ENCODE data around the gene NPY.

- TF ChIP-seq MAFK (IDR thresholded peaks at IDR 0.05; ENCODE audit: low read depth, low read length) = no peak
- TF ChIP-seq CHD1 (IDR thresholded peaks at IDR 0.05; ENCODE audit: low read depth, low read length) = no peak
Measured at GRCh38 chr7:24279512-24279911, 4.5 kb upstream of the NPY start.

Measured in IMR-90 (cell line).